Bronchial epithelial cell (primary cell): ENCODE results near the gene EEPD1. TPM values are rescaled to one million over a fixed set of nuclear protein-coding genes. Genes with fewer than 3 reads are reported as not detected.

Experiments used
- DNase-seq: peaks from one replicate; pipeline ENCODE4 v3.0.0-alpha.2; 2010; ENCODE audit warnings: low read depth
- FAIRE-seq: peaks from 2 replicates; lab custom pipeline; 2011; peaks lifted over from hg19 to GRCh38; lab: Jason Lieb, UNC
- H3K27me3 ChIP-seq: 2 replicates; pipeline ENCODE4 v1.5.1; 2011; ENCODE audit warnings: low read length; ENCODE audit not compliant: control insufficient read depth, insufficient read depth
- H3K36me3 ChIP-seq: 2 replicates; pipeline ENCODE4 v1.5.1; 2011; ENCODE audit warnings: low read length; ENCODE audit not compliant: control insufficient read depth, insufficient read depth
- H3K4me3 ChIP-seq: 2 replicates; pipeline ENCODE4 v1.5.1; 2011; ENCODE audit warnings: mild to moderate bottlenecking, low read depth, low read length, control low read depth
- total RNA-seq: library from RNA; depleted of rRNA; stranded (reverse); fragments of >200 nt; gene quantifications from 2 replicates; pipeline ENCODE4 v1.2.1, GENCODE V29; 2014
- TF ChIP-seq, protein P1 (sequence below): IDR thresholded peaks from 2 replicates; pipeline ENCODE4 v1.5.1; 2011; ENCODE audit warnings: mild to moderate bottlenecking, moderate library complexity, low read length, control low read depth, inconsistent platforms; ENCODE audit not compliant: insufficient read depth, severe bottlenecking

EEPD1 gene
- total RNA-seq, 1 donor from 2014 or later: 2.9 TPM

DNA sequence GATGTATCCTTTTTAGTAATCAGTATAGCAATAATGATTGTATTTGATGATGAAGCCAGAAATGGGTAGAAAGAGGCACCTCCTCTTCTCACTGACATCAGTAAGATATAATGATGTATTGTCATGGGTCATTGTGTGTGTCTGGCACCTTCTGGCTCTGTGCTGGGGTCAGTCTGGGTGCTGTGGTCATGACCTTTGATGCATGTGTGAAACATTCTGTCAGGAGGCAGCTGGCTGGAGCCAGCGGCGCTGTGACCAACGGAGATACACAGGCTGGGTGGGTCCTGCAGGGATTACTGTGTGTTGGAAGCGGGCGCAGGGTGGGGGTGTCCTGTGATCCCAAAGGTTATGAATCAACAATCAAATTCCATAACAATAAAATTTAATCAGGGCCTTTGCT lies 35.2 kb downstream of the EEPD1 start:
- Histone ChIP-seq H3K27me3 (no peaks in the 10 kb centered on the region), H3K4me3 (no peak overlapping the region), H3K36me3 (no peaks in the 10 kb centered on the region)
- no peak for DNase-seq
- FAIRE-seq: no peak
- TF ChIP-seq, protein P1, sequence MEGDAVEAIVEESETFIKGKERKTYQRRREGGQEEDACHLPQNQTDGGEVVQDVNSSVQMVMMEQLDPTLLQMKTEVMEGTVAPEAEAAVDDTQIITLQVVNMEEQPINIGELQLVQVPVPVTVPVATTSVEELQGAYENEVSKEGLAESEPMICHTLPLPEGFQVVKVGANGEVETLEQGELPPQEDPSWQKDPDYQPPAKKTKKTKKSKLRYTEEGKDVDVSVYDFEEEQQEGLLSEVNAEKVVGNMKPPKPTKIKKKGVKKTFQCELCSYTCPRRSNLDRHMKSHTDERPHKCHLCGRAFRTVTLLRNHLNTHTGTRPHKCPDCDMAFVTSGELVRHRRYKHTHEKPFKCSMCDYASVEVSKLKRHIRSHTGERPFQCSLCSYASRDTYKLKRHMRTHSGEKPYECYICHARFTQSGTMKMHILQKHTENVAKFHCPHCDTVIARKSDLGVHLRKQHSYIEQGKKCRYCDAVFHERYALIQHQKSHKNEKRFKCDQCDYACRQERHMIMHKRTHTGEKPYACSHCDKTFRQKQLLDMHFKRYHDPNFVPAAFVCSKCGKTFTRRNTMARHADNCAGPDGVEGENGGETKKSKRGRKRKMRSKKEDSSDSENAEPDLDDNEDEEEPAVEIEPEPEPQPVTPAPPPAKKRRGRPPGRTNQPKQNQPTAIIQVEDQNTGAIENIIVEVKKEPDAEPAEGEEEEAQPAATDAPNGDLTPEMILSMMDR: no peak

DNA sequence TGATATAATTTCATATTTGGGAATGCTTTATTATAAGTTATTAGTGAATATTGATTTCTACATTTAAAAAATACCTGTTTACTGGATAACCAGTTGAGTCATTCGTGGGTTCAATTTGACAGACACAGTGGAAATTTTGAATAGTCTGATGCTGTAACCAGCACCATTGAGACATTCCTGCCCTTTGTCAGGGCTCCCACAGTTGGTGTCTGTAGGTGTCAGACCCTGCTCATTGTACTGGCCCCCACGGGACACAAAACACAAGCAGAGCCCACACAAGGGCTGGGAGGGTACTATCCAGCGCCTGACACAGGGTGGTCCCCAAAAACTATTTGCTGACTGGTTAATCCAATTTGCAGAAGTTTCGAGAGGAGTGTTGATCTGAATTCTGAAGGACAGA lies 35.9 kb downstream of the EEPD1 start:
- DNase-seq: no peak
- FAIRE-seq: no peak
- no peak overlapping the region for H3K4me3 ChIP-seq
- no peaks in the 10 kb centered on the region for H3K36me3 ChIP-seq
- H3K27me3 ChIP-seq: no peaks in the 10 kb centered on the region
- TF ChIP-seq, protein P1: no peak

DNA sequence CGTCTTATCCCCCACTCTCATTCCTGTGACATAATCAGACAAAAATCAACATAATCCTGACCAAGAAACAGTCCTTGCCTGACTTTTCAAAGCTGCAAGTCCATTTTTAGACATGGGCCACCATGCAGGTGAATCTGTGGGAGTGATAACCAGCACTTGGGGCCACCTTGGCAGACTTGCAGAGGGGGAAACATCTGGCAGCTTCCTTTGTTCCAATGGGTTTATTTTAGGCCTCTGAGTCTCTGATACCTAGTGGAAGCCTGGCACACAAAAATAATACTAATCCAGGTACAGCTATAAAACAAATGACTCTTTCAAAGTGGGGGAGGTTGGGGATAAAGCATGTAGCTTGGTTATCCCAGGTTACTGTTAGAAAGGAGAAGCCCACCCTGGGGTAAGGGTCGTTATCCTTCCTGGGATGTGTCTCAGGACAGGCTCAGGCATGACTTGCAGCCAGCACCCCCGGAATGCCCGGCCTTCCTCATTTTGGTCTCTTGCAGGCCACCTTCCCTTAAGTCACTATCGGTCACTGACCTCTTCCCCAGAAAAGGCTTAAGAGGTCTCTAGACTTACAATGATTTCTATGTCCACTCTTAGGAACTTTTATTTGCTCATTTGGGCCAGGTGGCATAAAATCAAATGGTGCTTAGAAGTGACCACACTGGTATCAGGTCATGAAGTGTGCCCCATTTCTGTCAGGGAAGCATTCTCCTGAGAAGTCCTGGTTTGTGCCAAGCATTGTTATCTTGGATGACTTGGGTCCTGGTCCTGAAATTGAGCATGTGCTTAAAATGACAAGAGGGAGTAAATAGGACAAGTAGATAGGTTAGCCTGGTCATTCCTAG lies 37.6 kb downstream of the EEPD1 start:
- Histone ChIP-seq H3K36me3 (no peaks in the 10 kb centered on the region), H3K4me3 (no peak overlapping the region), H3K27me3 (no peaks in the 10 kb centered on the region)
- FAIRE-seq: no peak
- TF ChIP-seq, protein P1: no peak
- DNase-seq: no peak

DNA sequence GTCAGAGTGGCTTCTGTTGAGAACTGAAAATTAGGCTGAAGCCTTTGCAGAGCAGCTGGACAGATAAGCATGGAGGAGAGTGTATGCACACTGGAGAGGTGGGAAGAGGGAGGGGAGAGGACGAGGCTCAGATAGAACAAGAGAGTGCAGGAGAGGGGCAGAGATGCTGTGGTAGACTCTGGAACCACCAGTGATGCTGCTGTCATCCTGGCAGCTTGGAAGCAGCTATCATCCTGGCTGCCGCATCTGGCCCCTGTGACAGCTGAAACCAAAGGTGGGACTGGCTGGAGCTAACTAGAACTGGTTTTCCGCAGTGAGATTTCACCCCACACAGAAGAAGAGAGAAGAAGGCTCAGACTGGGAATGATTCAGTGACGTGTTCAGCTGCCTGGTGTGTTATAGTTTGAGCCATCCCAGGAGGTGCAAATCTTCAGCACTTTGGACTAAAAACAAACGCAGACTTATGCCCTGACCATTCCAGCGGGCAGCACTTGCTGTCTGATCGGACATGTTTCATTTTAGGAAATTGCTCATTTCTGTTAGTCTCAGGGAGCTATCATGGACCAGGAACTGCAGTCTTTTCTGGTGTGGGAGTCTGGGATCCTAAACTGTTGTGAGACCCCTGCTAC lies 38.4 kb downstream of the EEPD1 start:
- H3K27me3 ChIP-seq: no peaks in the 10 kb centered on the region
- FAIRE-seq (peak; percentile 93), DNase-seq (no peak)

DNA sequence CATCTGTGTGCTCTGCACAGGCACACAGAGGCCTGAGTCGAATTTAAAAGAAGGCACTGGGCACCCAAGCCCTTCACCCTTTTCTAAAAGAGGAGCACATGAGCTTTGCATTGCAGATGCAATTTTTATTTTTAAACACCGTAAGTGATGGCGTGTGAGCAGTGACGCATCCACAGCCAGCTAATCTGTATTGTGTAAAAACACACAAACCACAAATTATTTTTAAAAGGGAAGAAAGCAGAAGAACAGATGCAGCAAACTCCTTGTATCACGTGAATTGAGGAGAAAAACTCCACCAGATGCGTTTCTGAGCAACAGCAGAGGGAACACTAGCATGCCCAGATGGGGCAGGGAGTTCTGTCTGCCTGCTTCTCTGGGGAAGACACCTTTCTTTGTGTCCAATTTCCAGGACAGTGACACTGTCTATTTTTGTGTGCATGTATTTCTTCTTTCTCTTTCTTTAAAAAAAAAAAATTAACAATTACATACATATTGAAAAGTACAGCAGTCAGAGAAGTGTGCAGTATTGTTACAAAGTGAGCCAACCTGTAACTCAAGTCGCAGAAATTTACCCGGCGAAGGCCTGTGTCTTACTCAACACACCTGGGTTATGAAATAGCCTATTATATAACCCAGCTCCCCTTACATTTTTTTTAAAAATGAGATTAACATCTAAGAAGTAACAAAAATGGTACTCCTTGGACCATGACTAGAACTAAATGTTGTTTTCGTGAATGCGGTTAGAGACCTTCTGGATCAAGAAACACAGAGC lies 39.2 kb downstream of the EEPD1 start:
- Histone ChIP-seq H3K36me3 (no peaks in the 10 kb centered on the region), H3K4me3 (no peak overlapping the region), H3K27me3 (no peaks in the 10 kb centered on the region)
- TF ChIP-seq, protein P1: no peak
- DNase-seq: no peak
- no peak for FAIRE-seq

More for the DNA sequence above, 38.4 kb downstream of the EEPD1 start:
- TF ChIP-seq, protein P1: no peak
- Histone ChIP-seq H3K4me3 (no peak overlapping the region), H3K36me3 (no peaks in the 10 kb centered on the region)
